Skin of body (tissue), 2 donors: ENCODE results near the gene DUSP6. TPM values are rescaled to one million over a fixed set of nuclear protein-coding genes. Genes with fewer than 3 reads are reported as not detected.

Experiments used
- small RNA-seq: library from RNA; depleted of rRNA; stranded (forward); fragments of <200 nt; gene quantifications from one replicate; pipeline ENCODE3, GENCODE V24; 2014; ENCODE audit warnings: low replicate concordance
- total RNA-seq: library from RNA; depleted of rRNA; stranded (reverse); fragments of >200 nt; gene quantifications from one replicate; pipeline ENCODE4 v1.2.3, GENCODE V29; 2014

The DUSP6 gene
- total RNA-seq, 1 donor from 2014 or later, result 57.8 TPM

Small RNA genes within 50 kb of the gene (small RNA-seq; reads per million reads assigned to genes)
- gene MRPS6P4, result not detected

Other genes with a start within 250 kb of the DUSP6 start
- gene GALNT4, start 172.3 kb upstream of the DUSP6 start, total RNA-seq, result 8.0 TPM
- 31.0 TPM for gene POC1B, start 173.5 kb upstream of the DUSP6 start, total RNA-seq